Thoracic aorta (tissue), 2 donors: ENCODE measurements around the gene NOC4L. TPM values are rescaled to one million over a fixed set of nuclear protein-coding genes. Genes with fewer than 3 reads are reported as not detected.

Source experiments
- ATAC-seq: fragments of 150-250 bp; one replicate; pipeline ENCODE4 v1.8.0; 2017; ENCODE audit warnings: low read depth; ENCODE audit not compliant: insufficient number of reproducible peaks, low FRiP score
- DNase-seq: peaks from one replicate; pipeline ENCODE4 v3.0.0-alpha.2; 2020; ENCODE audit warnings: low spot score
- H3K27ac ChIP-seq, 2 donors: fragments of 200-600 bp; sonication (generic); 1 replicate in 1 of 2; 2 replicates in 1 of 2; pipeline ENCODE4 v1.5.1; 2016; ENCODE audit warnings: mild to moderate bottlenecking in 2 of 2, moderate library complexity in 2 of 2
- H3K27me3 ChIP-seq: fragments of 200-600 bp; sonication (generic); replicated peaks from 2 replicates; pipeline ENCODE4 v1.6.0; 2016; ENCODE audit warnings: mild to moderate bottlenecking; ENCODE audit not compliant: insufficient read depth
- H3K36me3 ChIP-seq: fragments of 200-600 bp; sonication (generic); one replicate; pipeline ENCODE4 v1.5.1; 2016
- H3K4me1 ChIP-seq, 2 donors: fragments of 200-600 bp; sonication (generic); 1 replicate in 1 of 2; 2 replicates in 1 of 2; pipeline versions ENCODE4 v1.5.1 to v1.6.0; 2016; ENCODE audit warnings: low read depth in 2 of 2, mild to moderate bottlenecking in 1 of 2; ENCODE audit not compliant: control insufficient read depth in 1 of 2
- H3K4me3 ChIP-seq: fragments of 200-600 bp; sonication (generic); 2 replicates; pipeline ENCODE4 v1.5.1; 2016; ENCODE audit warnings: mild to moderate bottlenecking
- H3K9me3 ChIP-seq: fragments of 200-600 bp; sonication (generic); 2 replicates; pipeline ENCODE4 v1.5.1; 2016
- total RNA-seq, 2 donors: library from RNA; depleted of rRNA; stranded (reverse); fragments of >200 nt; gene quantifications; one replicate each; pipeline versions ENCODE4 v1.1.0 to v1.2.3, GENCODE V29; 2016
- TF ChIP-seq, protein P1 (sequence below): fragments of 200-600 bp; sonication (generic); IDR thresholded peaks from one replicate; pipeline ENCODE4 v1.5.1; 2019; ENCODE audit warnings: antibody characterized with exemption

NOC4L gene
- 1 to 10 TPM; 5.9 to 8.5 TPM for total RNA-seq

DNA sequence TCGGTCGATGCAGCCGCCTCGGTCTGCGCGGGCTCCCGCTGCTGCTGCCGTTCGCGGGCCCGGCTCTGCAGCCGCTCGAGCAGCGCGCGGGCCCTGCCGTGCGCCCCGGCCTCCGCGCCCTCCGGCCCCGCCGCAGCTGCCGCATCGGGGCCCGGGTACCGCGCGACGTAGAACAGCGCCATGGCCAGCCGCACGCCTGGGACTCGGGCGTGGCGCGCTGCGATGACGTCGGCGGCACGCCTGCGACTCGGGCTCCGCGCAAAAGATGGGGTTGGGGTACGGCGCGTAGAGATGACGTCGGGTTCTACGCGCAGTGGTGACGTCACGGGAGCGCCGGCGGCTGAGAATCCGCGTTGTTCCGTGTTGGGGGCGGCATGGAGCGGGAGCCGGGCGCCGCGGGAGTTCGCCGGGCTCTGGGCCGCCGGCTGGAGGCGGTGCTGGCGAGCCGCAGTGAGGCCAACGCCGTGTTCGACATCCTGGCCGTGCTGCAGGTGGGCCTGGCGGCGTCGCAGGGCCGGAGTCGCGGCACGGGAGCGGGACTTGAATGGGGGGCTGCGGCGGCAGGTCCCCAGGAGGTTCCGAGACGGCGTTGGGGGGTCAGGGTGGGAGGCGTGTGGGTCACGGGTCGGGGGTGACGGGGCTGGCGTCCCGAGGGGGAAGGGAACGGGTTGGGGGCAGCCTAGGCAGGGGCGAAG is at the start of gene NOC4L, which contains the start of gene DDX51:
Gene NOC4L (plus strand): TSS at position 343 of the 695 bp plus-strand sequence. CDS start 32 bp downstream, at position 375.
Gene DDX51 (minus strand): TSS at position 205 of the 695 bp plus-strand sequence. CDS start 23 bp downstream, at position 182.
- peak within 1 kb of the TSS; percentile 78 to 93 for H3K27ac ChIP-seq

DNA sequence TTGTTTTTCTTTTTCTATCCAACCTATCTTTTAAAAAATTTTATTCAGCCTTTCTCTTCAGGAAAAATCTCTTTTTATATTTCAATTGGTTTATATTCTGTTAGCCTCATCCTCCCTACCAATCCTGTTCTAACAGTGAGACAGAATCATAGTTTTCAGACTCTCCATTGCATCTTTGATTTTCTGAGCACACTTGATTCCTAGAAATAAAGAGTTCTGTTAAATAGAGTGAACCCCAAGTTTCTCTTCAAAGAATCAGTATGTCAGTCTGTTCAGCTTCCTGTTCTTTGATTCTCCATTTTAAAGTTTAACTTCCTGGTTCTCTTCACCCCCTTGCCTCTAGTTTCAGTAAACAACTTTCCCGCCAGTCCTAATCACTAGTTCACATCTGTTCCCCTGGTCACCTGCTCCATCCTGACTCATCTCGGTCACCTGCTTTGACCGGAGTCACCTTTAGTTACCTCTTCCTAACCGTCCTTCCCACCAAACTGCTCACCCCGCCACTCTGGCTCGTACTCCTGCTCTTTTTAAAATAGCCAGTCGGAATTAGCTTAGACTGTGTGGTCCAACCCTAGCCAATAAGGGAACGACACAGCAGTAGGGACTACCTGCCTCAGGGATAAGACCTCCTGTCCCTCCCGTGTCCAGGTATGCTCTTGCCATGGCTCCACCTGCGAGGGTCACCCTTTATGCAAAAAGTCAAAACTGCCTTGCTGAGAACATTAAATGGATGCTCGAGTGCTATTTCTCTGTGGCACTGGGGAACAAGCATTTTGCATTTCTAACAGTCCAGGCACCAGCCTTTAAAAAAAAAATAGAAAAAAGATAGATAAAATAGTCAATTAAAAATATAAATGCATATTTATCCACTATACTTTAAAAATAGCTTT is 48.5 kb upstream of the NOC4L start:
- H3K4me3 ChIP-seq: no peak overlapping the region
- H3K27ac ChIP-seq: no peak overlapping the region
- no peaks in the 10 kb centered on the region for H3K27me3 ChIP-seq
- H3K36me3 ChIP-seq: peaks cover 7% of the 10 kb centered on the region
- H3K9me3 ChIP-seq: no peaks in the 10 kb centered on the region
- TF ChIP-seq, protein P1, sequence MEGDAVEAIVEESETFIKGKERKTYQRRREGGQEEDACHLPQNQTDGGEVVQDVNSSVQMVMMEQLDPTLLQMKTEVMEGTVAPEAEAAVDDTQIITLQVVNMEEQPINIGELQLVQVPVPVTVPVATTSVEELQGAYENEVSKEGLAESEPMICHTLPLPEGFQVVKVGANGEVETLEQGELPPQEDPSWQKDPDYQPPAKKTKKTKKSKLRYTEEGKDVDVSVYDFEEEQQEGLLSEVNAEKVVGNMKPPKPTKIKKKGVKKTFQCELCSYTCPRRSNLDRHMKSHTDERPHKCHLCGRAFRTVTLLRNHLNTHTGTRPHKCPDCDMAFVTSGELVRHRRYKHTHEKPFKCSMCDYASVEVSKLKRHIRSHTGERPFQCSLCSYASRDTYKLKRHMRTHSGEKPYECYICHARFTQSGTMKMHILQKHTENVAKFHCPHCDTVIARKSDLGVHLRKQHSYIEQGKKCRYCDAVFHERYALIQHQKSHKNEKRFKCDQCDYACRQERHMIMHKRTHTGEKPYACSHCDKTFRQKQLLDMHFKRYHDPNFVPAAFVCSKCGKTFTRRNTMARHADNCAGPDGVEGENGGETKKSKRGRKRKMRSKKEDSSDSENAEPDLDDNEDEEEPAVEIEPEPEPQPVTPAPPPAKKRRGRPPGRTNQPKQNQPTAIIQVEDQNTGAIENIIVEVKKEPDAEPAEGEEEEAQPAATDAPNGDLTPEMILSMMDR: no peak
- no peaks in the 10 kb centered on the region for H3K4me1 ChIP-seq
- DNase-seq: no peak
- no peak for ATAC-seq

More for the DNA sequence above, at the start of gene NOC4L, which contains the start of gene DDX51:
- DNase-seq (peak; percentile 73), ATAC-seq (peak; percentile 95)
- Histone ChIP-seq H3K27me3 (no peaks in the 10 kb centered on the region), H3K4me1 (peaks cover 14 to 25% of the 10 kb centered on the region in 2 donors), H3K36me3 (peaks cover 31% of the 10 kb centered on the region), H3K9me3 (no peaks in the 10 kb centered on the region), H3K4me3 (peak within 1 kb of the TSS; percentile 93)
- TF ChIP-seq, protein P1: no peak

DNA sequence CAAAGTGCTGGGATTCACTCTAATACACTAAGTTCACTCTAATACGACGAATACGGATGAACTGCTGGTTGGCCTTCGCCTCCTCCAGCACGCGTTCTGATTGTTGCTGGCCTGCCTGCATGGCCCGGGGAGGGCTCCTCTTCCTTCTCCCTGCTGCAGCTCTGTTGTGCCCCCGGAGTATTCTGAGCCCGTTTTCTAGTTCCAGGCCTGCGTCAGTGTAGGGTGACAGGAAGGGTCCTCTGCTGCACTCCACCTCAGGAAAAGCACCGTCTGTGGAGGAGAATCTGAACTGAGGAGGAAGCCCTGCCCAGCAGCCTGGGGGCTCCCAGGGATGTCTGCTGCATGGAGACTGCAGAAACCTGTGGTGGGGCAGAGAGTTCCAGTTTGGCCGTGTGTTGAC is 44.5 kb upstream of the NOC4L start:
- H3K9me3 ChIP-seq: no peaks in the 10 kb centered on the region
- DNase-seq: no peak
- no peak for ATAC-seq
- H3K4me3 ChIP-seq: no peak overlapping the region
- H3K27ac ChIP-seq: no peak overlapping the region
- TF ChIP-seq, protein P1: no peak
- peaks cover 7% of the 10 kb centered on the region for H3K36me3 ChIP-seq
- no peaks in the 10 kb centered on the region for H3K27me3 ChIP-seq
- no peaks in the 10 kb centered on the region for H3K4me1 ChIP-seq

DNA sequence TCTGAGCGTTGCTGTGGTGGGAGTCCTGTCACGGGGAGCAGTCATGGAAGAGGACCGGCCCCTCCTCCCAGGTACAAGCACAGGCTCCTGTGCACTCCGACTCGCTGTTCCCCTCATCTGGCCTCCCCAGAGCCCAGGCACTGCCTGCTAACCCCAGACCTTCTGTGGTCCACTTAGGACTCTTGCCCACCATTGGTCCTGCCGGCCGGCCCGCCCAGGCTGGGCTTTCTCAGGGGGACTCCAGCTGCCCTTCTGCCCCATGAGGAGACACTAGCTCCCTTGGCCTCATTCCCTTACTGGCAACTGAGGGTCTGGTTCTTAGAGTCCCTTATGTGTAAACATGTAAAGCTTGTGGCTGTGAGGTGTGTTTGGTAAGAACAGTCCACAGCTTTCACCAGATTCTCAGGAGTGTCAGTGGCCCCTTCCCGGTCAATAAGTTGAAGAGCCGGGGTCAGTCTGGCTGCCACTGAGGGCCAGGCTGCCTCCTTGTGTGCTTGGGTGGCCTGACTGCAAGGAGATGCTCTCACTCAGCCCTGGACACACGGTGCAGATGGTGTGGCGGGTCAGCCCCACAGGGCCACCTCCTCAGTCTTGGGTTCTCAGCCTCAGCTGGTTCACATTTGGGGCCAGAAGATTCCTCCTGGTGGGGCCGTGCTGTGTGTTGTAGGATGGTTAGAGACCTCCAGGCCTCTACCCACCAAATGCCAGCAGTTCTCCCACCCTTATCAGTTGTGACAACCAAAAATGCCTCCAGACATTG is 43.8 kb upstream of the NOC4L start:
- H3K36me3 ChIP-seq: peaks cover 13% of the 10 kb centered on the region

More for the DNA sequence above, 43.8 kb upstream of the NOC4L start:
- no peak for ATAC-seq
- TF ChIP-seq, protein P1: no peak
- no peak for DNase-seq
- Histone ChIP-seq H3K9me3 (no peaks in the 10 kb centered on the region), H3K4me1 (no peaks in the 10 kb centered on the region), H3K27ac (no peak overlapping the region), H3K27me3 (no peaks in the 10 kb centered on the region), H3K4me3 (no peak overlapping the region)
